Hepatocyte (in vitro differentiated cells): ENCODE data around the gene TRAPPC5. TPM values are rescaled to one million over a fixed set of nuclear protein-coding genes. Genes with fewer than 3 reads are reported as not detected.

ENCODE experiments used
- DNase-seq: peaks from one replicate; pipeline ENCODE4 v3.0.0-alpha.2; 2016; ENCODE audit warnings: low spot score
- H2AFZ ChIP-seq: fragments of 200-600 bp; sonication (generic); 2 replicates; pipeline ENCODE4 v1.6.0; 2016; ENCODE audit warnings: antibody characterized with exemption, mild to moderate bottlenecking
- H3K27ac ChIP-seq: fragments of 200-600 bp; sonication (generic); 2 replicates; pipeline ENCODE4 v1.5.1; 2016; ENCODE audit warnings: mild to moderate bottlenecking
- H3K27me3 ChIP-seq: fragments of 200-600 bp; sonication (generic); 2 replicates; pipeline ENCODE4 v1.6.1; 2016
- H3K36me3 ChIP-seq: fragments of 200-600 bp; sonication (generic); replicated peaks from 2 replicates; pipeline ENCODE4 v1.5.1; 2016; ENCODE audit warnings: low read depth; ENCODE audit not compliant: insufficient read depth
- H3K4me1 ChIP-seq: fragments of 200-600 bp; sonication (generic); 2 replicates; pipeline ENCODE4 v1.5.1; 2016; ENCODE audit warnings: mild to moderate bottlenecking, moderate library complexity; ENCODE audit not compliant: insufficient read depth
- H3K4me2 ChIP-seq: fragments of 200-600 bp; sonication (generic); 2 replicates; pipeline ENCODE4 v1.6.0; 2016
- H3K4me3 ChIP-seq: fragments of 200-600 bp; sonication (generic); 2 replicates; pipeline ENCODE4 v1.5.1; 2016; ENCODE audit warnings: mild to moderate bottlenecking
- H3K79me2 ChIP-seq: fragments of 200-600 bp; sonication (generic); 2 replicates; pipeline ENCODE4 v1.6.0; 2017; ENCODE audit warnings: mild to moderate bottlenecking
- H3K9me2 ChIP-seq: fragments of 200-600 bp; sonication (generic); replicated peaks from 2 replicates; pipeline ENCODE4 v1.6.0; 2017; ENCODE audit warnings: mild to moderate bottlenecking; ENCODE audit not compliant: insufficient read depth
- H3K9me3 ChIP-seq: fragments of 200-600 bp; sonication (generic); 2 replicates; pipeline ENCODE4 v1.5.1; 2016; ENCODE audit warnings: low read depth, mild to moderate bottlenecking
- H4K20me1 ChIP-seq: fragments of 200-600 bp; sonication (generic); 2 replicates; pipeline ENCODE4 v1.6.0; 2016; ENCODE audit warnings: mild to moderate bottlenecking; ENCODE audit not compliant: insufficient read depth, poor library complexity, severe bottlenecking
- CTCF ChIP-seq: fragments of 200-600 bp; sonication (generic); IDR thresholded peaks from 2 replicates; pipeline ENCODE4 v1.5.1; 2016; ENCODE audit warnings: antibody characterized with exemption, mild to moderate bottlenecking; ENCODE audit not compliant: poor library complexity
- EZH2 ChIP-seq: fragments of 200-600 bp; sonication (generic); IDR thresholded peaks from 2 replicates; pipeline ENCODE4 v1.6.1; 2016; ENCODE audit warnings: antibody characterized with exemption, mild to moderate bottlenecking, borderline replicate concordance
- EZH2phosphoT487 ChIP-seq: fragments of 200-600 bp; sonication (generic); IDR thresholded peaks from one replicate; pipeline ENCODE4 v1.6.1; 2018; ENCODE audit warnings: antibody characterized with exemption, mild to moderate bottlenecking, low read depth, moderate library complexity; ENCODE audit not compliant: unreplicated experiment, severe bottlenecking
- WGBS: methylation state at CpG from one replicate; pipeline ENCODE4 v1.1.6; 2016; ENCODE audit warnings: low lambda C conversion rate; ENCODE audit errors: missing lambda C conversion rate; 5-methylcytosine and 5-hydroxymethylcytosine counted together
- polyA plus RNA-seq: library from polyadenylated mRNA; unstranded; fragments of >200 nt; fragmentation: Nextera tagmentation; extraction: Ambion mirVana; gene quantifications from 2 replicates; pipeline ENCODE4 v1.2.1, GENCODE V29; 2016
- total RNA-seq: library from RNA; depleted of rRNA; stranded (reverse); fragments of >200 nt; gene quantifications from 2 replicates; pipeline ENCODE4 v1.2.3, GENCODE V29; 2014

Gene TRAPPC5
- total and polyA plus RNA-seq, 2 experiments from 2014 or later, result 80.4 to 175 TPM

DNA sequence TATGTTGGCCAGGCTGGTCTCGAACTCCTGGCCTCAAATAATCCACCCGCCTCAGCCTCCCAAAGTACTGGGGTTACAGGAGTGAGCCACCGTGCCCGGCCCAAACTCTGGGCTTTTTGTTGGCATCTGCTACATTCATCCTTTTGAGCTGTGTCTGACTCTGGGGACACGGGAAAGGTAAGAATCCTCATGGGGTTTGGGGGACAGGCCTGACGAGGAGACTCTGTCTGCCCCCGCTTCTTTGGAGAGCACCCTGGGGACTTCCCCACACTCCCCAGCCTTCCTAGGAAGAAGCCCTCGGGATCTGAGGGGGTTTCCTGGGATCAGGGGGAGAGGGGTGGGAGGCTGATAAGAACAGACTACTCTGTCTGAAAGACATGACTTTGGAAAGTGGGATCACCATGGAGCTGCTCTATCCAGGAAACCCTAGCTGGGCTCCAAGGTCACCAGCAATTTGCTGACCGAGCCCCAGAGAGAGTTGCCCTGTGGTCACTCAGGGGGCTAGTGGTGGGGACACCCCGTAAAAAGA is 29.4 kb downstream of the TRAPPC5 start:
- no peak overlapping the region for H3K27ac ChIP-seq
- H3K4me3 ChIP-seq, result no peak overlapping the region
- TF ChIP-seq CTCF (no peak), EZH2phosphoT487 (no peak), EZH2 (no peak)
- H3K27me3 ChIP-seq, result no peaks in the 10 kb centered on the region
- no peaks in the 10 kb centered on the region for H3K9me3 ChIP-seq
- H4K20me1 ChIP-seq, result no peaks in the 10 kb centered on the region
- no peaks in the 10 kb centered on the region for H3K79me2 ChIP-seq
- H3K4me1 ChIP-seq, result no peaks in the 10 kb centered on the region
- 91% methylated on average over 10 of the region's 10 CpGs for WGBS
- no peak overlapping the region for H3K4me2 ChIP-seq
- no peaks in the 10 kb centered on the region for H3K9me2 ChIP-seq
- no peak for DNase-seq
- H2AFZ ChIP-seq, result no peak overlapping the region
- no peaks in the 10 kb centered on the region for H3K36me3 ChIP-seq

- Histone ChIP-seq H3K4me3 (no peak overlapping the region), H3K4me2 (no peak overlapping the region), H4K20me1 (no peaks in the 10 kb centered on the region), H3K4me1 (no peaks in the 10 kb centered on the region), H3K27me3 (no peaks in the 10 kb centered on the region), H3K9me3 (no peaks in the 10 kb centered on the region), H3K9me2 (no peaks in the 10 kb centered on the region), H3K27ac (no peak overlapping the region), H3K36me3 (no peaks in the 10 kb centered on the region), H2AFZ (no peak overlapping the region), H3K79me2 (no peaks in the 10 kb centered on the region)
- TF ChIP-seq EZH2 (no peak), EZH2phosphoT487 (no peak), CTCF (no peak)
- 79% methylated on average over 5 of the region's 5 CpGs for WGBS
- no peak for DNase-seq
Observed at GRCh38 chr19:7710616-7711015, 30.0 kb downstream of the TRAPPC5 start.

- Histone ChIP-seq H3K4me3 (no peak overlapping the region), H3K4me1 (no peaks in the 10 kb centered on the region), H3K79me2 (no peaks in the 10 kb centered on the region), H3K27ac (no peak overlapping the region), H3K27me3 (no peaks in the 10 kb centered on the region), H3K9me2 (no peaks in the 10 kb centered on the region), H3K36me3 (no peaks in the 10 kb centered on the region), H3K4me2 (no peak overlapping the region), H2AFZ (no peak overlapping the region), H4K20me1 (no peaks in the 10 kb centered on the region), H3K9me3 (no peaks in the 10 kb centered on the region)
- no peak for DNase-seq
- 93% methylated on average over 1 of the region's 1 CpG for WGBS
- TF ChIP-seq EZH2phosphoT487 (no peak), EZH2 (no peak), CTCF (no peak)
Observed at GRCh38 chr19:7715671-7716070, 35.0 kb downstream of the TRAPPC5 start.

- no peaks in the 10 kb centered on the region for H3K79me2 ChIP-seq
- H3K4me3 ChIP-seq, result no peak overlapping the region
- no peaks in the 10 kb centered on the region for H3K9me2 ChIP-seq
- H3K27ac ChIP-seq, result no peak overlapping the region
- H2AFZ ChIP-seq, result no peak overlapping the region
- H4K20me1 ChIP-seq, result no peaks in the 10 kb centered on the region
- no peaks in the 10 kb centered on the region for H3K27me3 ChIP-seq
- H3K4me1 ChIP-seq, result no peaks in the 10 kb centered on the region
- no peak overlapping the region for H3K4me2 ChIP-seq
- DNase-seq, result no peak
- TF ChIP-seq CTCF, result no peak
- no peaks in the 10 kb centered on the region for H3K9me3 ChIP-seq
- no peaks in the 10 kb centered on the region for H3K36me3 ChIP-seq
- 83% methylated on average over 1 of the region's 1 CpG for WGBS
Observed at GRCh38 chr19:7716762-7717161, 36.1 kb downstream of the TRAPPC5 start.
